NCI-H2227 (cell line): Measurements from ENCODE around the gene HSD17B3.
A peak's percentile ranks its signal among the peaks of the same experiment; 100 is the strongest.
"Not testable (repeated sequence)": the region's sequence is repeated elsewhere in the genome, so short reads cannot be mapped to it uniquely, and the experiment has no call there.

Source experiments
- DNase-seq: peaks from one replicate; lab custom pipeline; 2025; ENCODE audit not compliant: unreplicated experiment; lab: John Stamatoyannopoulos, UW

Gene HSD17B3

GRCh38 chr9:96309850-96310249 lies 7.9 kb upstream of the HSD17B3 start:
- DNase-seq = no peak

GRCh38 chr9:96306958-96307357 lies 5.0 kb upstream of the HSD17B3 start:
- DNase-seq = not testable (repeated sequence)

GRCh38 chr9:96305171-96305570 lies 3.2 kb upstream of the HSD17B3 start:
- no peak for DNase-seq

GRCh38 chr9:96304230-96304629 lies 2.3 kb upstream of the HSD17B3 start:
- DNase-seq = no peak

DNA sequence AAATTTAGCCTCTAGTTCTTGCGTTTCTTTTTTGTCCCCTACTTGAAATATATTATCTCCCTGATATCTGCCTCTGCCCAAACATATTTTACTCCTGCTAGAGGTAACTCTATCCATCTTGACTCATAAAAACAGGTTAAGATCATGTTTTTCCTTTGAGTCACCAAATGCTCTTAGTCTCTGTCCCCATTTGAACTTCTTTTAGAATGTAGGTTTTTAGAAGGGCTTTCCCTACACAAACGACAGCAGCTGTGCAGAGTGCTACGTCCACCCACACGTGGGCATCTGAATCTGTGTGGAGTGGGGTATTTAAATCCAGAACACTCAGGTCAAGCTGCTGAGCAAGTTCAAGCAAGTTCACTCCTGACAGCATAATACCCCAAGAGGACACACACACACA lies 2.2 kb downstream of the HSD17B3 start:
- DNase-seq = no peak

DNA sequence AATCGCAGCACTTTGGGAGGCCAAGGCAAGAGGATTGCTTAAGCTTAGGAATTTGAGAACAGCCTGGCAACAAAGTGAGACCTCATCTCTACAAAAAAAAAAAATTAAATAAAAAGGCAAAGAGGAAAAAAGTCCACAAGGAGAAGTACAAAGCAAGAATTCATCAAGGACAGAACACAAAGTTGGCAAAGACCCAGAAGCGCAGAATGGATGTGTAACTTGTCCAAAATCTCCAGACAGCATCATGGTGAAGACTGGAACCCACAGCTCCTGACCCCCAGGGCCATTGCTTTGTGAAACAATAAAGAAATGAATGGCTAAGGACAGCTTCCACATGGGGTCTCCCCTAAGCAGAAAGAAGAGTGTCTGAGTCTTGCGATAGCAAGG lies 7.8 kb downstream of the HSD17B3 start:
- no peak for DNase-seq

DNA sequence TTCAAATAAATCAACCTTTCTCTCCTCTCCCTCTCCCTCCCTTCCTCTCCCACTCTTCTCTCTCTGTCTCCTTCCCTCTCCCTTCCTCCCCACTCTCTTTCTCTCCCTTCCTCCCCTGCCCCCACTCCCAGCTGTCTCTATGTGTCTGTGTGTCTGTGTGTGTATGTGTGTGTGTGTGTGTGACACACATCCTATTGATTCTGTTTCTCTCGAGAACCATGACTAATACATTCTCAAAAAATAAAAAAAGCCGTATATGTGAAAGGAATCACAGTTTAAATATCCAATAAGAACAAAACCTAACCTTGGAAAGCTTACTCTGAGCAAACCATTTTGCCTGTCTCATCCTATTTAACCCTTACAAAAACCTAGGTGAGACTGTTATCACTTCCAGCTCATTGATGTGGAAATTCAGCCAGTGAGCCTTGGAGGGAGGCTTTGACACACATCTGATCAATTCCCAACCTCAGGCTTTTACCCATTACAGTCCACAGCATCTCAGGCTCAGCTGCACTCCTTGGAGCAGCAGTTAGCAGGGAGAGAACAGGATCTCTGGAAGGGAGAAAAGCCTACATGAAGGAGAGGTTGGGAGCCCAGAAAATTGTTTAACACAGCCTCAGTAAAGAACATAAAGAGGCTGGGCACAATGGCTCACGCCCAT lies 8.3 kb downstream of the HSD17B3 start:
- DNase-seq = peak; percentile 4

- no peak for DNase-seq
Observed at GRCh38 chr9:96289392-96289791, 12.6 kb downstream of the HSD17B3 start.

DNA sequence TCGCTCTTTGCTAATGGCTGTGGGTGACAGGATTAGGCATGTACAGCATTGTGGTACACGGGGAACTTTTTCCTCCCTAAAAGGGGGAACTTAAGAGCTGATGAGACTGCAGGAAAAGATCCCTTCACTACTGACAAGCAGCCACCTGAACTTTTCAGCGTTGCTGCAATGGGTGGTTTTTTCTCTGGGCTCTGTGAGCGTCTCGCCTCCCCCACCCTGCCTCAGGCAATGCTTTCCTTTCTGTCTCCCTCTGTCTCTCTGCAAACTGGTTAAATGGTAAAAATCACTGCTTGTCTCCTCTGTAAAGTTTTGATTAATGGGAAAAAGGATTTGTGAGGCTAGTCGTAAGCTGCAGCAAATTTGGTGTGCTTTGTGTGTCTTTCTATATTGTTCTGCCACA lies 20.3 kb downstream of the HSD17B3 start:
- DNase-seq = no peak

DNA sequence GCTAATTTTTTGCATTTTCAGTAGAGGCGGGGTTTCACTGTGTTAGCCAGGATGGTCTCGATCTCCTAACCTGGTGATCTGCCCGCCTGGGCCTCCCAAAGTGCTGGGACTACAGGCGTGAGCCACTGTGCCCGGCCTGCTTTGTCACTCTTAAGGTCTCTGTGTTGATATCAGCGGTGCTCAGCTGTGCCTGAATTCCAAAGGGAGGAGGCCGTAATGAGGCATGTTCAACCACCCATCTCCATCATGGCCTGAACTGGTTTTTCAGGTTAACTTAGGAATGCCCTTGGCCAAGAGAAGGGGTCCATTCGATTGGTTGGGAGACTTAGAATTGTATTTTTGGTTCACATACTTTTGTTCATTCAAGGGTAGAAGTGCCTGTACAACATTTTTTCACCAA lies 22.0 kb downstream of the HSD17B3 start:
- no peak for DNase-seq

GRCh38 chr9:96274939-96275338 lies 27.0 kb downstream of the HSD17B3 start:
- no peak for DNase-seq

GRCh38 chr9:96270236-96270744 lies 31.7 kb downstream of the HSD17B3 start:
- no peak for DNase-seq

- no peak for DNase-seq
Observed at GRCh38 chr9:96258967-96259366, 43.0 kb downstream of the HSD17B3 start.

GRCh38 chr9:96256800-96257199 lies 45.2 kb downstream of the HSD17B3 start:
- DNase-seq = no peak

- no peak for DNase-seq
Observed at GRCh38 chr9:96255698-96256097, 46.3 kb downstream of the HSD17B3 start.

GRCh38 chr9:96253059-96253696 lies 48.8 kb downstream of the HSD17B3 start:
- no peak for DNase-seq

DNA sequence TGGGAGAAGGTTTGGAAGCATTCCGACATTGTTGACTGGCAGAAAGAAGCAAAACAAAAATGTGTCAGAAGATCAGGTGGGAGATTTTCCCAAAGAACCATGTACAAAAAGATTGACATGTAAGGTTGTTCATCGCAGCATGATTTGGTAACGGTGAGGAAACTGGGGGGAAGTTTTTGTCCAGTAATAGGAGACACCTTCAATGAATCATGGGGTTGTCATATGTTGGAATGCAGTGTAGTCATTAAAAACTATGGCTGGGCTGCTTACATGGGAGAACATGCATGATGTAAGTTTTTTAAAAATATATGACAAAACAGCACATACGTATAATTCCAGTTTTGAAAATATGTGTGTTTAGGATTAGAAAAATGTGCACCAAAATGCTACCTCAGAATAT lies 50.5 kb downstream of the HSD17B3 start:
- no peak for DNase-seq

DNA sequence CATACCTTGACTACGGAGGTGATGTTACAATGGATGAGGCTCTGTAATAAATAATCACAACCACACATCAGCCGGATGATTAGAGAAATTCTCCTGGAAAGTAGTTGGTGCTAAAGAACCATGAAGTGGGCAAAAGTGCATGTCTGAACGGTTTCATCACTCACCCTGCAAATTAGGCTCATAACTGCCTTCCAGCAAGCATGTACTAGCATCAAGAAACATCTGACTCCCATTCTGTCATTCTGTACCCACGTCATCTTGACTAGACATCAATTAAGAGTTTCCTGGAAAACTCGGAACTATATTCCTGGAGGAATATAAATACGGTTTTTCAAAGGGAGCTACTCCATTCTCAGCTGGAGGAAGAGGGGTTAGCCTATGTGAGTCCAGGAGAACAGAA lies 52.2 kb downstream of the HSD17B3 start:
- DNase-seq = no peak

GRCh38 chr9:96246267-96246671 lies 55.7 kb downstream of the HSD17B3 start:
- no peak for DNase-seq

DNA sequence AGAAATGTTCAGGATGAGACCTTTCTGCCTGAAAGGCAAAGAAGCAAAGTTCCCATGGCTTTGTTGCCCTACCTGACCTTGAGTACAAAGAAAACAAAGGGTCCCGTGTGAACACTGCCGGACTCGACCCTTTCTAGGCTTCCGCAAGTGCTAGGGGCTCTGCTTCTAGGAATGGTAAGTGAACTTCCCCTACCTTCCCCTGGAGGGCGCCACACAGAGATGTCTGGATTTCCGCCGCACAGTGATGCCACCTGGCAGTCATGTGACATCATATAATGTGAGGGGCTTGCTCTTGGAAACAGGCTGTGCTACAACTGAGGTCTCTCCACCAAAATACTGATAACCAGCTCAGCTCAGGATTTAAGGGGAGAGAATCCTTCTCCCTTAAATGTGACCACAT lies 56.6 kb downstream of the HSD17B3 start:
- DNase-seq = no peak

DNA sequence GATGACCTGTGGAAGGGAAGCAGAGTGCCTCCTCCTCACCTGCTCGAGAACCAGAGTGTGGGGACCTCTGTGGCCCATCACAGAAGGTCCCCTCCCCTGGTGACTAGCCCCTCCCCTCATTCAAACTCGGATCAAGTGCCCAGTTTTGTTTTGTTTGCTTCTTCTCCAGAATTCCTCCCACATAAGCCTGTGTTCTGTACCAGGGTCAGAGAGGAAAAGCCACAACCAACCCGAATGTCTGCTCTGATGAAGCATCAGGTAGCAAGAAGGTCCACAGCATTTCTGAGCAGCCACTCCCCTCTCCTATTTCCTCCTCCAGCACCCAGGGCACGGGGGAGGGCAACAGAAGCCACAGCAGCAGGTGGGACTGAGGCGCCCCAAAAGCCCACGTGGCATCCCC lies 58.2 kb downstream of the HSD17B3 start:
- no peak for DNase-seq

DNA sequence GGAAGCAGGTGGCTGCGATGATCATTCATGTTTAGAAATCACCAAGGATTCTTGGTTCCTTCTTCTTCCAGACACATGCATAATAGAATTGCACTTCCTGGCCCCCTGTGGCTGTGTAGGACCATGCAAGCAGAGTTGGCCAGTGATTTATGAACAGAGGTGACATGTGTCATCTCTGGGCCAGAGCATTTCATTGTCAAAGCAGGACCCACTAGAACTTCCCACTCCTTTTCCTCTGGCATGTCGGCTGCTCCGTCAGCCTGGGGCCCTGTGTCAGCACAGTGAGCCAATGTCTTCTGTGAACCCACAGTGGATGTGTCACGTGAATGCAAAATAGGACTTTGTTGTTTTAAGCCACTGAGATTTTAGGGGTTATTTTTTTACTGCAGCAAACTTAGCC lies 59.2 kb downstream of the HSD17B3 start:
- DNase-seq = no peak

DNA sequence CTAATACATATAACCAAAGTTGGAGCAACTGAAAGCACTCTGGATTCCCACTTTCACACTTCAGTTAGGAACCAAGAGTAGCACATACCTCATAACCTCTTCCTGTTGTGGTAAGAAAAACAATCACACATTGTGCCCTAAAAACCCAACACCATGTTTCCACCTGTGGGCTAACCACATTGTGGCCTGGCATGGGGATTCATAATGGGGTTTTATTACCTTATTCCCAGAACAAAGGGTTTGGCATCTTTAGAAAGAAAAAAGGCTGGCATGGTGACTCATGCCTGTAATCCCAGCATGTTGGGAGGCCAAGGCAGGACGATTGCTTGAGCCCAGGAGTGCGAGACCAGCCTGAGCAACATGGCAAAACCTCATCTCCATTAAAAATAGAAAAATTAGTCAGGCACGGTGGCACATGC lies 60.6 kb downstream of the HSD17B3 start:
- DNase-seq = no peak
